Measurements from ENCODE around the gene GALNT13.

DNA sequence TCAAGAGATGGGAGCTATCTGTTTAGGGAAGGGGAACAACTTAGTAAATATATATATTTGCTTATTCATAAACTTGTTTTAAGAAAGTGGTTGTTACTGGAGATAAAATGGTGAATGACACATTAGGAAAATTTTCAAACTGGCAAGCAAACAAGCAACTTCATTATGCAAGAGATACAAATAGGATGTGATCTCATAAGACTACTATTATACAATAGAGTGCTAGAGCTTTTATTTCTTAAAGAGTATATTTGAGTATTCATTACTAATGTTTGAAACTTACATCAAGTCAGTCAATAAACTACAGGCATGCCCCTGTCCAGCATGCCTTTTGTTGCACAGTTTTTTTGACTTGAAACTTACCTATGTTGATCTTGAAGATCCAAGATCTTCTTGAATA, 471.6 kb downstream of the GALNT13 start:
- TF ChIP-seq, protein P1, sequence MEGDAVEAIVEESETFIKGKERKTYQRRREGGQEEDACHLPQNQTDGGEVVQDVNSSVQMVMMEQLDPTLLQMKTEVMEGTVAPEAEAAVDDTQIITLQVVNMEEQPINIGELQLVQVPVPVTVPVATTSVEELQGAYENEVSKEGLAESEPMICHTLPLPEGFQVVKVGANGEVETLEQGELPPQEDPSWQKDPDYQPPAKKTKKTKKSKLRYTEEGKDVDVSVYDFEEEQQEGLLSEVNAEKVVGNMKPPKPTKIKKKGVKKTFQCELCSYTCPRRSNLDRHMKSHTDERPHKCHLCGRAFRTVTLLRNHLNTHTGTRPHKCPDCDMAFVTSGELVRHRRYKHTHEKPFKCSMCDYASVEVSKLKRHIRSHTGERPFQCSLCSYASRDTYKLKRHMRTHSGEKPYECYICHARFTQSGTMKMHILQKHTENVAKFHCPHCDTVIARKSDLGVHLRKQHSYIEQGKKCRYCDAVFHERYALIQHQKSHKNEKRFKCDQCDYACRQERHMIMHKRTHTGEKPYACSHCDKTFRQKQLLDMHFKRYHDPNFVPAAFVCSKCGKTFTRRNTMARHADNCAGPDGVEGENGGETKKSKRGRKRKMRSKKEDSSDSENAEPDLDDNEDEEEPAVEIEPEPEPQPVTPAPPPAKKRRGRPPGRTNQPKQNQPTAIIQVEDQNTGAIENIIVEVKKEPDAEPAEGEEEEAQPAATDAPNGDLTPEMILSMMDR (IDR thresholded peaks at IDR 0.05): no peak
- TF ChIP-seq ZFX (IDR thresholded peaks at IDR 0.05; ENCODE audit: borderline replicate concordance): no peak
